ENCODE data around the gene GBA2.

DNA sequence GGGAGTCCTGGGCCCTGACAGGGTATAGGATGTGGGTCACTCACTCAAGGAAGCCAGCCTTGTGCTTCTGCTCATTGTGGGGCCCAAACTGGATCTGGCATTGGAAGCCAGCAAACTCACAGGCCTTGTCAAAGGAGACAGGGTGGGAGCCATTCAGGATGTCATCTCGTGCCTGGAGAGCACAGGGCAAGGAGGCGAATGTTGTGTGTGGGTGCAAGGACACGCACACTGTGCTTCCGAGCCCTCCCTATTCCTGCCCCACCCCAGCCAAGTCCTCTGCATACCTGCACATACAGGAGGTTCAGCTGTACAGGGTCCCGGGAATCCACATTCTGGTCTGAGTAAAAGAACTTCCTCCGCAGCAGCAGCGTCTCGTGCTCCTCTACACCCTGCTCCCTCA lies 25.1 kb downstream of the GBA2 start:
- no peak for TF ChIP-seq EZH2phosphoT487 (IDR thresholded peaks at IDR 0.05; ENCODE audit: unreplicated experiment)
- TF ChIP-seq CTCF (conservative IDR thresholded peaks at IDR 0.05; ENCODE audit: low read depth in 2 of 2) = no peak
- no peak for TF ChIP-seq CREB1 (CRISPR knock-in tag; IDR thresholded peaks at IDR 0.05; ENCODE audit: low read depth)
- no peak for TF ChIP-seq REST (IDR thresholded peaks at IDR 0.05; ENCODE audit: unreplicated experiment)
- TF ChIP-seq ETS1 (IDR thresholded peaks at IDR 0.05) = no peak
- no peak for TF ChIP-seq EZH2 (IDR thresholded peaks at IDR 0.05; ENCODE audit: low read depth, unreplicated experiment)
- TF ChIP-seq POLR2AphosphoS5 (IDR thresholded peaks at IDR 0.05; ENCODE audit: low read depth) = no peak
- TF ChIP-seq JUNB (IDR thresholded peaks at IDR 0.05; ENCODE audit: unreplicated experiment) = no peak
- TF ChIP-seq ZNF331 (CRISPR knock-in tag; IDR thresholded peaks at IDR 0.05; ENCODE audit: low read depth) = no peak
- no peak for TF ChIP-seq ZNF114 (CRISPR knock-in tag; IDR thresholded peaks at IDR 0.05)

Measured in GM23338 (cell line).